Nephron (organoid): ENCODE results near the gene LTB.

Source experiments
- H3K27ac Mint-ChIP-seq, 3 experiments: 2 replicates each; pipeline ENCODE4 v1.8.0; 2020; ENCODE audit warnings: mixed read lengths in 3 of 3, mild to moderate bottlenecking in 2 of 3, moderate library complexity in 1 of 3
- H3K27me3 Mint-ChIP-seq: 2 replicates; pipeline ENCODE4 v1.8.0; 2021; ENCODE audit warnings: low read depth, mild to moderate bottlenecking, moderate library complexity, mixed read lengths
- H3K36me3 Mint-ChIP-seq: 2 replicates; pipeline ENCODE4 v1.8.0; 2020; ENCODE audit warnings: low read depth, mixed read lengths
- H3K4me1 Mint-ChIP-seq: 2 replicates; pipeline ENCODE4 v1.8.0; 2020; ENCODE audit warnings: mixed read lengths
- H3K4me3 Mint-ChIP-seq, 3 experiments: 2 replicates each; pipeline ENCODE4 v1.8.0; 2020; ENCODE audit warnings: mild to moderate bottlenecking in 3 of 3, mixed read lengths in 3 of 3, moderate library complexity in 2 of 3
- H3K9me3 Mint-ChIP-seq: 2 replicates; pipeline ENCODE4 v1.8.0; 2020; ENCODE audit warnings: mixed read lengths
- TF ChIP-seq, protein P1 (sequence below), 3 experiments: fragments of 200-600 bp; sonication (generic); IDR thresholded peaks; one replicate each; pipeline ENCODE4 v1.5.0; 2021; ENCODE audit warnings: antibody characterized with exemption in 3 of 3; ENCODE audit not compliant: unreplicated experiment in 3 of 3

LTB gene

DNA sequence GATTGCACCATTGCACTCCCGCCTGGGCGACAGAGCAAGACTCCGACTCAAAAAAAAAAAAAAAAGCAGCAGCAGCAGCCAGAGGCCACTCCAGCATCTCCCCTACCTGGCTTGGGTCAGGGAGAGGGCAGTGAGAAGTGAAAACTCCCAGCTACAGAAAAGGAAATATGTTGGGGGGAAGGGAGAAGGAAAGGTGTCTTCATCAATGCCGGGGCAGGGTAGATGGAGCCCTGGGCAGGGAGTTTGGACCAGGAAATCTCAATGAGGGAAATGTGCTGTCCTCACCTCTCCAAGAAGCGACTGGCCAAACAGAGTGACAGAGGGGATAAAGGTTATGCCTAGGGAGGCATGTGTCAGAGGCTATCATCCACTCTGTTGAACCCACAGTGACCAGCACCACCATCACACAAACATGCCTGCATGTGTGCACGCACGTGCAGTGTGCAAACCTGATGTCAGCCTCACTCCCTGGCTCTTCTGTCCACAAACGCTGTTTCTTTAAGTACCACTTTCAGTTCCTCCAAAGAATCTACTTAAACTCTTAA, 31.9 kb upstream of the LTB start:
- H3K27me3 Mint-ChIP-seq, result no peaks in the 10 kb centered on the region
- peak overlapping the region; percentile 78 to 94 (median 86) for H3K27ac Mint-ChIP-seq
- H3K36me3 Mint-ChIP-seq, result no peaks in the 10 kb centered on the region
- TF ChIP-seq, protein P1, sequence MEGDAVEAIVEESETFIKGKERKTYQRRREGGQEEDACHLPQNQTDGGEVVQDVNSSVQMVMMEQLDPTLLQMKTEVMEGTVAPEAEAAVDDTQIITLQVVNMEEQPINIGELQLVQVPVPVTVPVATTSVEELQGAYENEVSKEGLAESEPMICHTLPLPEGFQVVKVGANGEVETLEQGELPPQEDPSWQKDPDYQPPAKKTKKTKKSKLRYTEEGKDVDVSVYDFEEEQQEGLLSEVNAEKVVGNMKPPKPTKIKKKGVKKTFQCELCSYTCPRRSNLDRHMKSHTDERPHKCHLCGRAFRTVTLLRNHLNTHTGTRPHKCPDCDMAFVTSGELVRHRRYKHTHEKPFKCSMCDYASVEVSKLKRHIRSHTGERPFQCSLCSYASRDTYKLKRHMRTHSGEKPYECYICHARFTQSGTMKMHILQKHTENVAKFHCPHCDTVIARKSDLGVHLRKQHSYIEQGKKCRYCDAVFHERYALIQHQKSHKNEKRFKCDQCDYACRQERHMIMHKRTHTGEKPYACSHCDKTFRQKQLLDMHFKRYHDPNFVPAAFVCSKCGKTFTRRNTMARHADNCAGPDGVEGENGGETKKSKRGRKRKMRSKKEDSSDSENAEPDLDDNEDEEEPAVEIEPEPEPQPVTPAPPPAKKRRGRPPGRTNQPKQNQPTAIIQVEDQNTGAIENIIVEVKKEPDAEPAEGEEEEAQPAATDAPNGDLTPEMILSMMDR (IDR thresholded peaks at IDR 0.05; ENCODE audit: unreplicated experiment in 3 of 3), result no peak
- no peak overlapping the region for H3K4me3 Mint-ChIP-seq
- H3K9me3 Mint-ChIP-seq, result no peaks in the 10 kb centered on the region
- peaks cover 29% of the 10 kb centered on the region for H3K4me1 Mint-ChIP-seq

DNA sequence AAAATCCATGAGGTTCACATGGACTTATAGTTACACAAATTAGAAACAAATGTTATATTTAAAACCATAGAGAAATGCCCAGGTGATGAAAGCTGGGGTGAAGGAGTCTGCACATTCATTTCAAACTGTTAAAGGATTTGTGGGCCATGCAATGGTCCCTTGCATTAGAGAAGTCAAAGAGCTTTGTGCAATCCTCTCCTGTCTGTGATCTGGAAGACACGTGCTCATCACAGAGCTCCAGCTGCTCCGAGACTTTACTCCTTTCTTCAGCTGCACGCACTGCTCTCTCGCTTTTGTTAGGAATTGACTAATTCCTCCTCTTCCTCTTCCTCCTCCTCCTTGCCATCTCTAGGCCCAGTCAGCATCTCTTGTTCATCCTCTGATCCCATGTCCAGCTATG, 28.7 kb upstream of the LTB start:
- TF ChIP-seq, protein P1 (IDR thresholded peaks at IDR 0.05; ENCODE audit: unreplicated experiment in 3 of 3), result no peak
- Mint-ChIP-seq H3K27ac (peak overlapping the region; percentile 5 to 24 (median 12)), H3K4me3 (no peak overlapping the region), H3K27me3 (no peaks in the 10 kb centered on the region), H3K36me3 (no peaks in the 10 kb centered on the region), H3K4me1 (peaks cover 21% of the 10 kb centered on the region), H3K9me3 (no peaks in the 10 kb centered on the region)

DNA sequence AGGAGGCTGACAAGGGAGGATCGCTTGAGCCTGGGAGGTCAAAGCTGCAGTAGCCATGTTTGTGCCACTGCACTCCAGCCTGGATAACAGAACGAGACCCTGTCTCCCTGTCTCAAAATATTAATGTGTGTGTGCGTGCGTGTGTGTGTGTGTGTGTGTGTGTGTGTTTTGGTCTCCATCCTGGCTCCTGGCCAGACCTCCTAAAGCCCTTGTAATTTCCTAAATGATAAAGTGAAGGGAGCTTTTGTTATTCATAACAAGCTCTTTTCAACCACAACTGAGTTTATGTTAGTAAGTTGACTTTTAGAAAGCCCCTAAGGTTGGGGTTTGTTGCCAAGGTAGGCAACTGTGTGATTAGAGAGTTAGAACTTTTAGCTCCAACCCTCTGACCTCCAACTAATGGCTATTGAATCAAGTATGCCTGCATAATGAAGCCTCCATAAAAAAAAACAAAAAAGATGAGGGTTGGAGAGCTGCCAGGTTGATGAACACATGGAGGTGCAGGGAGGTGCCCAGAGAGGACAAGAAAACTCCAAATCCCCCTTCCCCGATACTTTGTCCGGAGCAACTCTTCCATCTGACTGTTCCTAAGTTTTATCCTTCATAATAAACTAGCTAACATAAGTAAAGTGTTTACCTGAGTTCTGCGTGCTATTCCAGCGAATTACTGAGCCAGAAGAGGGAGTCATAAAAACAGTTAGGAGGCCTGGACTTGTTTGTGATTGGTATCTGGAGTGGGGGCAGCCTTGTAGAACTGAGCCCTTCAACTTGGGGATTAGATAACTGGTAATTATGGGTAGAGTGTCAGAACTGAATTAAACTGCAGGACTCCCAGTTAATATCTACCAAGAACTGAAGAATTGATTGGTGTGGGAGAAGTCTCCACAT, 27.5 kb upstream of the LTB start:
- Mint-ChIP-seq H3K27me3 (no peaks in the 10 kb centered on the region), H3K36me3 (no peaks in the 10 kb centered on the region), H3K4me3 (no peak overlapping the region), H3K9me3 (no peaks in the 10 kb centered on the region), H3K27ac (peak overlapping the region; percentile 64 to 87 (median 83)), H3K4me1 (peaks cover 17% of the 10 kb centered on the region)
- TF ChIP-seq, protein P1 (IDR thresholded peaks at IDR 0.05; ENCODE audit: unreplicated experiment in 3 of 3), result no peak

DNA sequence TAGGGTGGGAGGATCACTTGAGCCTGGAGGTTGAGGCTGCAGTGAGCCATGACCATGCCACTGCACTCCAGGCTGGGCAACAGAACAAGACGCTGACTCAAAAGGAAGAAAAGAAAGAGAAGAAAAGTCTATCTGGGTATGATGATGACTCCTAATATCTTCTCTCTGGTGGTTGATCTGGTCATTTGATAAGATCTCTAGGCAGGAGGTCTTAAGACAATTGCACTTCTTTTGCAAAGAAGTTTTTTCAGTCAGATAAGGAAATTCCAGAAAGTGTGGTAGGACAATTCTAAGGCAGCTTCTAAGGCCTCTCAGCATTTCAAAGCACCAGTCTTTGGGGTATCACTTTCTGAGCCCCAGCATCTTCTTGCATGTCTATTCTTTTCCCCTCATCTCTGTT, 25.1 kb upstream of the LTB start:
- Mint-ChIP-seq H3K36me3 (no peaks in the 10 kb centered on the region), H3K27me3 (no peaks in the 10 kb centered on the region), H3K9me3 (no peaks in the 10 kb centered on the region), H3K4me3 (no peak overlapping the region), H3K4me1 (peaks cover 15% of the 10 kb centered on the region), H3K27ac (no peak overlapping the region)
- TF ChIP-seq, protein P1 (IDR thresholded peaks at IDR 0.05; ENCODE audit: unreplicated experiment in 3 of 3), result no peak

DNA sequence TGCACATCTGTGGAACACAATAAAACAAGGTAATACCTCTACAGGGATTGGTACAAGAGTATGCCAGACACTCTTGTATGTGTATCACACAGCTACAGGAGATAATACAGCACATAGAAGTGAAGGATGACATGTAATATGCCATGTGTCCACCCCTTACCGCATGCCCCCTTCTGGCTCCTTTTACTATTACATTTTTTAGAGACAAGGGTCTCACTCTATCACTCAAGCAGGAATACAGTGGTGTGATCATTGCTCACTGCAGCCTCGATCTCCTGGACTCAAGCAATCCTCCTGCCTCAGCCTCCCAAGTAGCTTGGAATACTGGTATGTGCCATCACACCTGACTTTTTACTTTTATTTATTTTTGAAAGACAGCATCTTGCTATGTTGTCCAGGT, 14.8 kb upstream of the LTB start:
- Mint-ChIP-seq H3K9me3 (no peaks in the 10 kb centered on the region), H3K4me1 (no peaks in the 10 kb centered on the region), H3K4me3 (no peak overlapping the region), H3K27ac (no peak overlapping the region), H3K27me3 (peaks cover 12% of the 10 kb centered on the region), H3K36me3 (no peaks in the 10 kb centered on the region)
- TF ChIP-seq, protein P1 (IDR thresholded peaks at IDR 0.05; ENCODE audit: unreplicated experiment in 3 of 3), result peak; percentile 19 to 44 (median 25)
